CD4-positive, alpha-beta T cell (primary cell): ENCODE results near the gene USP53. TPM values are rescaled to one million over a fixed set of nuclear protein-coding genes. Genes with fewer than 3 reads are reported as not detected.
A peak's percentile ranks its signal among the peaks of the same experiment; 100 is the strongest.
"Not testable (repeated sequence)": the region's sequence is repeated elsewhere in the genome, so short reads cannot be mapped to it uniquely, and the experiment has no call there.

Experiments
- ATAC-seq: fragments of 200-7000 bp; cut with Tn5 transposase; one replicate; pipeline ENCODE4 v1.10.0; 2022; ENCODE audit warnings: mild to moderate bottlenecking; ENCODE audit not compliant: poor library complexity
- CTCF ChIA-PET: fragments of 350-600 bp; sonication (Branson Sonifier 250); formaldehyde crosslinking; loops from one replicate; lab custom pipeline; 2021; ENCODE audit warnings: antibody characterized with exemption, inconsistent platforms; lab: Charles Lee
- POLR2A ChIA-PET: fragments of 350-600 bp; sonication (Branson Sonifier 250); formaldehyde crosslinking; loops from one replicate; lab custom pipeline; 2021; ENCODE audit warnings: antibody characterized with exemption, inconsistent platforms; lab: Charles Lee
- DNase-seq, 14 experiments: peaks; one replicate each; pipeline ENCODE4 v3.0.0-alpha.2; 2013 to 2020; ENCODE audit warnings: mixed read lengths in 2 of 14
- H3K27ac ChIP-seq, 2 donors: one replicate each; pipeline versions ENCODE4 v1.5.1 to v1.7.0; 2013; ENCODE audit warnings: low read length in 2 of 2, low read depth in 1 of 2, mild to moderate bottlenecking in 1 of 2
- H3K27me3 ChIP-seq, 2 experiments: 1 replicate in 1 of 2; 2 replicates in 1 of 2; pipeline versions ENCODE4 v1.6.1 to v1.7.0; 2013; ENCODE audit warnings: low read length in 2 of 2, control low read depth in 1 of 2, mild to moderate bottlenecking in 1 of 2, moderate library complexity in 1 of 2; ENCODE audit not compliant: insufficient read depth in 2 of 2, control insufficient read depth in 1 of 2
- H3K36me3 ChIP-seq: one replicate; pipeline ENCODE4 v1.6.1; 2013; ENCODE audit warnings: low read length, control low read depth; ENCODE audit not compliant: insufficient read depth
- H3K4me1 ChIP-seq: one replicate; pipeline ENCODE4 v1.6.1; 2013; ENCODE audit warnings: low read length, control low read depth; ENCODE audit not compliant: insufficient read depth
- H3K4me3 ChIP-seq: one replicate; pipeline ENCODE4 v1.5.1; 2013; ENCODE audit warnings: mild to moderate bottlenecking, low read length, moderate library complexity
- H3K9me3 ChIP-seq, 2 experiments: 1 replicate in 1 of 2; 2 replicates in 1 of 2; pipeline versions ENCODE4 v1.6.1 to v1.7.0; 2013; ENCODE audit warnings: low read length in 2 of 2, mild to moderate bottlenecking in 2 of 2, control low read depth in 1 of 2, moderate library complexity in 1 of 2; ENCODE audit not compliant: control insufficient read depth in 1 of 2, insufficient read depth in 1 of 2
- H3K27ac Mint-ChIP-seq: one replicate; pipeline ENCODE4 v1.8.0; 2020; ENCODE audit warnings: mixed read lengths
- H3K27me3 Mint-ChIP-seq: one replicate; pipeline ENCODE4 v1.8.0; 2021; ENCODE audit warnings: mixed read lengths
- H3K36me3 Mint-ChIP-seq: one replicate; pipeline ENCODE4 v1.8.0; 2021; ENCODE audit warnings: low read depth, mixed read lengths
- H3K4me1 Mint-ChIP-seq: one replicate; pipeline ENCODE4 v1.8.0; 2021; ENCODE audit warnings: low read depth, mixed read lengths
- H3K4me3 Mint-ChIP-seq: one replicate; pipeline ENCODE4 v1.8.0; 2020; ENCODE audit warnings: mild to moderate bottlenecking, mixed read lengths
- H3K9me3 Mint-ChIP-seq: one replicate; pipeline ENCODE4 v1.8.0; 2020; ENCODE audit warnings: mixed read lengths
- intact Hi-C, 2 experiments: fragments of 100-400 bp; cut with DNase I in 1 of 2; cut with micrococcal nuclease in 1 of 2; formaldehyde crosslinking; loops; one replicate each; pipeline versions ENCODE4 v1.15.1 to v1.9.0; 2023 to 2025; cut with DNase I, micrococcal nuclease
- total RNA-seq, 174 experiments: library from RNA in 2 of 174; stranded (reverse) in 2 of 174; gene quantifications; one replicate each; pipeline ENCODE4 v1.2.3 and lab custom pipeline; 2021 to 2026
- TF ChIP-seq, protein P1 (sequence below): fragments of 200-600 bp; IDR thresholded peaks from one replicate; pipeline ENCODE4 v1.8.0; 2022; ENCODE audit warnings: antibody characterized with exemption, mild to moderate bottlenecking

The USP53 gene
- total RNA-seq, 2 experiments from 2014 or later, result 15.1 to 15.5 TPM

DNA sequence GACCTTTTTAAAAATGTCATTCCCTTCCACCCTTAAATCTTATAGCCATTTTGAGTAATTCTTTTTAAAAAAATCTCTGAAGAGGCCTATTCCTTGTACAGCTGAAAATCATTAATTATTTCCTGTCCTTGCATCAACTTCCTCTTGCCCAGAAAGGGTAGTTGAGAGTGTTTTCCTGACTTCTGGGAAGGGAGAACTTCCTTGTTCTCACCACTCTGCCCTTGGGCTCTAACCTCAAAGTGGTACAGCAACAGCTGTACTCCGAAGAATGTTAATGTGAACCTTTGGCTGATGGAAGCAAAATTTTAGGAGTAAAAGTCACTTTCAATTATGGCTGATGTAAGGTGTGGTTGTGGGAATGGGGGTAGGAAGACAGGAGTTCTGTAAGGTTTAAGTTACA lies 124.5 kb downstream of the USP53 start:
- CTCF ChIA-PET, result no interaction called here
- Histone ChIP-seq H3K4me1 (no peaks in the 10 kb centered on the region), H3K36me3 (no peaks in the 10 kb centered on the region), H3K9me3 (no peaks in the 10 kb centered on the region), H3K4me3 (no peak overlapping the region), H3K27me3 (no peaks in the 10 kb centered on the region), H3K27ac (no peak overlapping the region)
- TF ChIP-seq, protein P1, sequence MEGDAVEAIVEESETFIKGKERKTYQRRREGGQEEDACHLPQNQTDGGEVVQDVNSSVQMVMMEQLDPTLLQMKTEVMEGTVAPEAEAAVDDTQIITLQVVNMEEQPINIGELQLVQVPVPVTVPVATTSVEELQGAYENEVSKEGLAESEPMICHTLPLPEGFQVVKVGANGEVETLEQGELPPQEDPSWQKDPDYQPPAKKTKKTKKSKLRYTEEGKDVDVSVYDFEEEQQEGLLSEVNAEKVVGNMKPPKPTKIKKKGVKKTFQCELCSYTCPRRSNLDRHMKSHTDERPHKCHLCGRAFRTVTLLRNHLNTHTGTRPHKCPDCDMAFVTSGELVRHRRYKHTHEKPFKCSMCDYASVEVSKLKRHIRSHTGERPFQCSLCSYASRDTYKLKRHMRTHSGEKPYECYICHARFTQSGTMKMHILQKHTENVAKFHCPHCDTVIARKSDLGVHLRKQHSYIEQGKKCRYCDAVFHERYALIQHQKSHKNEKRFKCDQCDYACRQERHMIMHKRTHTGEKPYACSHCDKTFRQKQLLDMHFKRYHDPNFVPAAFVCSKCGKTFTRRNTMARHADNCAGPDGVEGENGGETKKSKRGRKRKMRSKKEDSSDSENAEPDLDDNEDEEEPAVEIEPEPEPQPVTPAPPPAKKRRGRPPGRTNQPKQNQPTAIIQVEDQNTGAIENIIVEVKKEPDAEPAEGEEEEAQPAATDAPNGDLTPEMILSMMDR, result no peak
- ATAC-seq (no peak), DNase-seq (peak in 1 of 14 experiments; percentile 7)
- Mint-ChIP-seq H3K4me3 (no peak overlapping the region), H3K4me1 (no peaks in the 10 kb centered on the region), H3K27ac (no peak overlapping the region), H3K36me3 (no peaks in the 10 kb centered on the region), H3K27me3 (no peaks in the 10 kb centered on the region), H3K9me3 (no peaks in the 10 kb centered on the region)
- intact Hi-C loops, result loop anchor here in 1 of 2 experiments (10.0 kb wide), 1 partner anchor 68 kb away; no protein-coding TSS in a partner anchor
- POLR2A ChIA-PET, result no interaction called here

DNA sequence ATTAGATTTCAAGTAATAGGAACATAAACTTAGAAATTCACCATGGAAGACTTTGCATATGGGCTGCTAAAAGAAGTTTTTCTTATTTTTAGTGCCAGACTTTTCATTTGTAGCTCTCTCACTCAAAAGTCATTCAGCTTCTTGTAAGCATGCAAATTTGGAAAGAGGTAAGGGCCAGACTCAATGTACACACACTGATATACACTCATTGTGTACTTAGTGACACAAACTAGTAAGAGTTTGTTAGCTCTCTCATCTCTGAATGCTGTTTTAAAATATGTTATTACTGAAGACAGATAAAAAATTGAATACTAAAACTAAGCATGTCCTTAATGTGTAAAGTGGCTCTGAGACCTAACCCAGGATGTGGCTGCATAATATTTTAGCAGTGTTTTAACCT lies 127.4 kb downstream of the USP53 start:
- ATAC-seq, H3K27ac Mint-ChIP-seq, DNase-seq, H3K36me3 Mint-ChIP-seq, H3K27ac ChIP-seq, H3K4me3 Mint-ChIP-seq, H3K4me3 ChIP-seq, H3K27me3 Mint-ChIP-seq, H3K9me3 Mint-ChIP-seq, H3K9me3 ChIP-seq, H3K36me3 ChIP-seq, CTCF ChIA-PET, H3K27me3 ChIP-seq, H3K4me1 ChIP-seq, H3K4me1 Mint-ChIP-seq, POLR2A ChIA-PET: not testable (repeated sequence)
- intact Hi-C loops, result loop anchor here in 1 of 2 experiments (10.0 kb wide), 1 partner anchor 65 kb away; no protein-coding TSS in a partner anchor

DNA sequence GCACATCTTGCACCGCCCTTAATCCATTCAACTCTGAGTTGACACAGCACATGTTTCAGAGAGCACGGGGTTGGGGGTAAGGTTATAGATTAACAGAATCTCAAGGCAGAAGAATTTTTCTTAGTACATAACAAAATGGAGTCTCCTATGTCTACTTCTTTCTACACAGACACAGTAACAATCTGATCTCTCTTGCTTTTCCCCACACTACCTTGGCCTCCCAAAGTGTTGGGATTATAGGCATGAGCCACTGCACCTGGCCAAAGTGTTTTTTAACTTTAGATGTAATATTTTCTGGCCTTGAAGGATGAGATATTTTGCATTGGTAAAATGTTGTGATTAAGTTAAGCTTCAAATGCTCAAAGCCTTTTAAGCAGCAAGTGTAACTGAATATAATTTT lies 130.8 kb downstream of the USP53 start:
- H3K27ac ChIP-seq, H3K36me3 ChIP-seq, H3K27me3 Mint-ChIP-seq, H3K4me1 ChIP-seq, H3K4me3 ChIP-seq, POLR2A ChIA-PET, H3K36me3 Mint-ChIP-seq, ATAC-seq, DNase-seq, H3K4me1 Mint-ChIP-seq, intact Hi-C loops, H3K27me3 ChIP-seq, H3K27ac Mint-ChIP-seq, H3K4me3 Mint-ChIP-seq, H3K9me3 ChIP-seq, H3K9me3 Mint-ChIP-seq: not testable (repeated sequence)
- CTCF ChIA-PET, result interaction anchor here (0.7 kb wide), 1 partner anchor 602 kb away, joined by 3 read pairs; no protein-coding TSS in a partner anchor

Other genes starting within 250 kb of the USP53 start
- gene MYOZ2, start 76.9 kb upstream of the USP53 start, total RNA-seq, result not detected
- not detected for gene FABP2, start 109.4 kb downstream of the USP53 start, total RNA-seq